GM12878 (cell line): Measurements from ENCODE around the gene OR2B2. TPM values are rescaled to one million over a fixed set of nuclear protein-coding genes. Genes with fewer than 3 reads are reported as not detected.

Experiments
- BHLHE40 ChIP-seq, 2 experiments: fragments of 450-650 bp in 1 of 2; IDR thresholded peaks; 2 replicates each; pipeline ENCODE4 v1.6.1; 2011 to 2017; ENCODE audit warnings: low read depth in 2 of 2, borderline replicate concordance in 1 of 2, improper control_type of control experiment in 1 of 2, low read length in 1 of 2, mild to moderate bottlenecking in 1 of 2
- CTCF ChIP-seq, 3 experiments: IDR thresholded peaks in 2 of 3; conservative IDR thresholded peaks in 1 of 3; 2 replicates each; pipeline ENCODE4 v1.5.1; 2011; ENCODE audit warnings: low read depth in 3 of 3, low read length in 3 of 3, mild to moderate bottlenecking in 3 of 3, control low read depth in 2 of 3, moderate library complexity in 2 of 3, inconsistent platforms in 1 of 3, mixed read lengths in 1 of 3; ENCODE audit not compliant: control insufficient read depth in 2 of 3, insufficient read depth in 1 of 3; ENCODE audit errors: extremely low read depth in 1 of 3
- E4F1 ChIP-seq: fragments of 450-650 bp; IDR thresholded peaks from 2 replicates; pipeline ENCODE4 v1.6.1; 2018; ENCODE audit warnings: borderline replicate concordance, mild to moderate bottlenecking; ENCODE audit not compliant: partially characterized antibody
- EED ChIP-seq: sonication (generic); IDR thresholded peaks from 2 replicates; pipeline ENCODE4 v1.6.1; 2016; ENCODE audit warnings: antibody characterized with exemption, low read depth
- GATAD2B ChIP-seq: fragments of 450-650 bp; conservative IDR thresholded peaks from 2 replicates; pipeline ENCODE4 v1.6.1; 2017; ENCODE audit warnings: low read depth, mild to moderate bottlenecking, moderate library complexity
- JUNB ChIP-seq: IDR thresholded peaks from 2 replicates; pipeline ENCODE4 v1.6.1; 2016; ENCODE audit warnings: antibody characterized with exemption, mild to moderate bottlenecking
- MEF2A ChIP-seq: IDR thresholded peaks from 2 replicates; pipeline ENCODE4 v1.6.1; 2011; ENCODE audit warnings: low read depth, mild to moderate bottlenecking, low read length, moderate library complexity; ENCODE audit not compliant: insufficient read depth
- NR2C2 ChIP-seq: IDR thresholded peaks from 2 replicates; pipeline ENCODE4 v1.6.1; 2011; ENCODE audit warnings: borderline replicate concordance, low read depth; ENCODE audit not compliant: control insufficient read depth, insufficient read length
- PRDM15 ChIP-seq: fragments of 450-650 bp; formaldehyde crosslinking; IDR thresholded peaks from 2 replicates; pipeline ENCODE4 v1.4.0; 2020; ENCODE audit warnings: mild to moderate bottlenecking, moderate library complexity
- RCOR1 ChIP-seq: conservative IDR thresholded peaks from 2 replicates; pipeline ENCODE4 v1.6.1; 2012; ENCODE audit warnings: low read depth, low read length, improper control_type of control experiment
- SMAD1 ChIP-seq: fragments of 450-650 bp; IDR thresholded peaks from 2 replicates; pipeline ENCODE4 v1.6.1; 2018; ENCODE audit warnings: mild to moderate bottlenecking, low read depth; ENCODE audit not compliant: partially characterized antibody
- STAT3 ChIP-seq: IDR thresholded peaks from 2 replicates; pipeline ENCODE4 v1.6.1; 2011; ENCODE audit warnings: low read depth, low read length, improper control_type of control experiment
- ZNF622 ChIP-seq: fragments of 450-650 bp; IDR thresholded peaks from 2 replicates; pipeline ENCODE4 v1.6.1; 2017; ENCODE audit warnings: mild to moderate bottlenecking, inconsistent platforms
- polyA plus RNA-seq, 11 experiments: library from polyadenylated mRNA; depleted of rRNA in 4 of 11; unstranded in 6 of 11; stranded (reverse) in 5 of 11; fragments of >200 nt; fragmentation: Nextera tagmentation in 4 of 11; fragmentation: Illumina TruSeq in 1 of 11; extraction: Ambion mirVana in 4 of 11; extraction: Trizol in 1 of 11; gene quantifications; 1 replicate in 1 of 11; 2 replicates in 10 of 11; pipeline versions ENCODE4 v1.2.1 to v1.2.3, GENCODE V29; 2011 to 2016; ENCODE audit warnings: inconsistent platforms in 2 of 11, missing spikeins in 2 of 11, low read depth in 1 of 11
- total RNA-seq, 4 experiments: library from RNA; depleted of rRNA in 3 of 4; stranded (reverse); fragments of >200 nt in 3 of 4; fragmentation: Illumina TruSeq in 1 of 4; extraction: Trizol in 1 of 4; gene quantifications; 2 replicates each; pipeline versions ENCODE4 v1.2.1 to v1.2.3, GENCODE V29; 2013 to 2021
- TF ChIP-seq, protein P1 (sequence below): IDR thresholded peaks from 2 replicates; pipeline ENCODE4 v1.6.1; 2011; ENCODE audit warnings: borderline replicate concordance, low read depth, mild to moderate bottlenecking, moderate library complexity, mixed read lengths, low read length; ENCODE audit not compliant: insufficient read depth; ENCODE audit errors: extremely low read length
- TF ChIP-seq, protein P2 (sequence below): fragments of 450-650 bp; IDR thresholded peaks from 2 replicates; pipeline ENCODE4 v1.6.1; 2018; ENCODE audit warnings: mild to moderate bottlenecking, low read depth, moderate library complexity; ENCODE audit not compliant: partially characterized antibody

OR2B2 gene
- total and polyA plus RNA-seq, 10 of the 15 experiments (the other 5 are each of a cell fraction or from before 2014, with no cell fraction given) = not detected

GRCh38 chr6:27890445-27891319 is 21.5 kb downstream of the OR2B2 start (continued):
- TF ChIP-seq, protein P1, sequence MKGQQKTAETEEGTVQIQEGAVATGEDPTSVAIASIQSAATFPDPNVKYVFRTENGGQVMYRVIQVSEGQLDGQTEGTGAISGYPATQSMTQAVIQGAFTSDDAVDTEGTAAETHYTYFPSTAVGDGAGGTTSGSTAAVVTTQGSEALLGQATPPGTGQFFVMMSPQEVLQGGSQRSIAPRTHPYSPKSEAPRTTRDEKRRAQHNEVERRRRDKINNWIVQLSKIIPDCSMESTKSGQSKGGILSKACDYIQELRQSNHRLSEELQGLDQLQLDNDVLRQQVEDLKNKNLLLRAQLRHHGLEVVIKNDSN = no peak
- TF ChIP-seq STAT3 (no peak), CTCF (IDR thresholded peaks at IDR 0.05 in 2 of 3, conservative IDR thresholded peaks at IDR 0.05 in 1 of 3; ENCODE audit: control insufficient read depth in 2 of 3, extremely low read depth in 1 of 3, insufficient read depth in 1 of 3, low read depth in 3 of 3, low read length in 3 of 3) (no peak), BHLHE40 (IDR thresholded peaks at IDR 0.05; ENCODE audit: borderline replicate concordance in 1 of 2, low read depth in 2 of 2, low read length in 1 of 2) (peak in 1 of 2 experiments; percentile 38; a peak in 1 of 4 replicates), SMAD1 (peak; percentile 90), PRDM15 (no peak), GATAD2B (peak; percentile 80), NR2C2 (no peak), E4F1 (no peak), RCOR1 (no peak), JUNB (no peak), MEF2A (no peak), ZNF622 (no peak), EED (peak; percentile 55)
- TF ChIP-seq, protein P2, sequence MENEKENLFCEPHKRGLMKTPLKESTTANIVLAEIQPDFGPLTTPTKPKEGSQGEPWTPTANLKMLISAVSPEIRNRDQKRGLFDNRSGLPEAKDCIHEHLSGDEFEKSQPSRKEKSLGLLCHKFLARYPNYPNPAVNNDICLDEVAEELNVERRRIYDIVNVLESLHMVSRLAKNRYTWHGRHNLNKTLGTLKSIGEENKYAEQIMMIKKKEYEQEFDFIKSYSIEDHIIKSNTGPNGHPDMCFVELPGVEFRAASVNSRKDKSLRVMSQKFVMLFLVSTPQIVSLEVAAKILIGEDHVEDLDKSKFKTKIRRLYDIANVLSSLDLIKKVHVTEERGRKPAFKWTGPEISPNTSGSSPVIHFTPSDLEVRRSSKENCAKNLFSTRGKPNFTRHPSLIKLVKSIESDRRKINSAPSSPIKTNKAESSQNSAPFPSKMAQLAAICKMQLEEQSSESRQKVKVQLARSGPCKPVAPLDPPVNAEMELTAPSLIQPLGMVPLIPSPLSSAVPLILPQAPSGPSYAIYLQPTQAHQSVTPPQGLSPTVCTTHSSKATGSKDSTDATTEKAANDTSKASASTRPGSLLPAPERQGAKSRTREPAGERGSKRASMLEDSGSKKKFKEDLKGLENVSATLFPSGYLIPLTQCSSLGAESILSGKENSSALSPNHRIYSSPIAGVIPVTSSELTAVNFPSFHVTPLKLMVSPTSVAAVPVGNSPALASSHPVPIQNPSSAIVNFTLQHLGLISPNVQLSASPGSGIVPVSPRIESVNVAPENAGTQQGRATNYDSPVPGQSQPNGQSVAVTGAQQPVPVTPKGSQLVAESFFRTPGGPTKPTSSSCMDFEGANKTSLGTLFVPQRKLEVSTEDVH = peak; percentile 32
